CD4-positive, alpha-beta memory T cell (primary cell): ENCODE measurements around the gene PRTN3. TPM values are rescaled to one million over a fixed set of nuclear protein-coding genes. Genes with fewer than 3 reads are reported as not detected.

ENCODE experiments used
- CTCF ChIA-PET: fragments of 350-600 bp; sonication (Branson Sonifier 250); formaldehyde crosslinking; loops from one replicate; lab custom pipeline; 2021; ENCODE audit warnings: inconsistent platforms; ENCODE audit not compliant: partially characterized antibody; lab: Charles Lee
- POLR2A ChIA-PET: fragments of 350-600 bp; sonication (Branson Sonifier 250); formaldehyde crosslinking; loops from one replicate; lab custom pipeline; 2021; ENCODE audit not compliant: partially characterized antibody; lab: Charles Lee
- DNase-seq, 5 donors: peaks; one replicate each; pipeline versions ENCODE4 v3.0.0 to v3.0.0-alpha.2; 2020 to 2022; ENCODE audit warnings: mixed read lengths in 1 of 5
- H3K27ac ChIP-seq: one replicate; pipeline ENCODE4 v1.7.0; 2013; ENCODE audit warnings: low read depth, low read length
- H3K27me3 ChIP-seq: 2 replicates; pipeline ENCODE4 v1.7.0; 2013; ENCODE audit warnings: mild to moderate bottlenecking, low read length, moderate library complexity; ENCODE audit not compliant: insufficient read depth
- H3K36me3 ChIP-seq: 2 replicates; pipeline ENCODE4 v1.7.0; 2013; ENCODE audit warnings: mild to moderate bottlenecking, low read length, moderate library complexity; ENCODE audit not compliant: insufficient read depth
- H3K4me1 ChIP-seq: 2 replicates; pipeline ENCODE4 v1.7.0; 2013; ENCODE audit warnings: mild to moderate bottlenecking, low read length, moderate library complexity; ENCODE audit not compliant: insufficient read depth
- H3K4me3 ChIP-seq, 2 donors: one replicate each; pipeline ENCODE4 v1.7.0; 2013; ENCODE audit warnings: low read length in 2 of 2, mild to moderate bottlenecking in 1 of 2
- H3K9me3 ChIP-seq, 2 donors: one replicate each; pipeline ENCODE4 v1.7.0; 2013; ENCODE audit warnings: low read length in 2 of 2, control low read depth in 1 of 2; ENCODE audit not compliant: control insufficient read depth in 1 of 2
- H3K27ac Mint-ChIP-seq, 7 donors: one replicate each; pipeline ENCODE4 v1.8.0; 2020 to 2021; ENCODE audit warnings: mixed read lengths in 7 of 7, mild to moderate bottlenecking in 6 of 7, inconsistent platforms in 3 of 7, moderate library complexity in 3 of 7
- H3K27me3 Mint-ChIP-seq, 2 donors: one replicate each; pipeline ENCODE4 v1.8.0; 2020 to 2021; ENCODE audit warnings: mixed read lengths in 2 of 2
- H3K36me3 Mint-ChIP-seq, 2 donors: one replicate each; pipeline ENCODE4 v1.8.0; 2020 to 2021; ENCODE audit warnings: mixed read lengths in 2 of 2, inconsistent platforms in 1 of 2, mild to moderate bottlenecking in 1 of 2
- H3K4me1 Mint-ChIP-seq, 4 donors: one replicate each; pipeline ENCODE4 v1.8.0; 2020 to 2021; ENCODE audit warnings: mixed read lengths in 4 of 4, mild to moderate bottlenecking in 1 of 4
- H3K4me3 Mint-ChIP-seq, 8 donors: one replicate each; pipeline ENCODE4 v1.8.0; 2020 to 2021; ENCODE audit warnings: mixed read lengths in 8 of 8, mild to moderate bottlenecking in 7 of 8, moderate library complexity in 6 of 8, inconsistent platforms in 3 of 8
- H3K9me3 Mint-ChIP-seq, 8 donors: one replicate each; pipeline ENCODE4 v1.8.0; 2020 to 2021; ENCODE audit warnings: mixed read lengths in 8 of 8, mild to moderate bottlenecking in 5 of 8, inconsistent platforms in 3 of 8, moderate library complexity in 1 of 8
- intact Hi-C: fragments of 100-400 bp; cut with micrococcal nuclease; formaldehyde crosslinking; loops from one replicate; pipeline ENCODE4 v1.15.1; 2023
- polyA plus RNA-seq, 2 donors: library from polyadenylated mRNA; unstranded; fragments of 300-500 nt; fragmentation: Illumina TruSeq; gene quantifications; one replicate each; pipeline ENCODE4 v1.2.3, GENCODE V29; 2021
- total RNA-seq, 2 experiments: library from RNA; stranded (reverse); gene quantifications; one replicate each; pipeline ENCODE4 v1.2.3, GENCODE V29; 2021

Gene PRTN3
- total and polyA plus RNA-seq, 4 experiments from 2014 or later = not detected

- no peak for DNase-seq
- no peak overlapping the region for H3K27ac ChIP-seq
- Mint-ChIP-seq H3K4me3 (no peak overlapping the region), H3K27ac (peak overlapping the region in 1 of 7 donors; percentile 85), H3K27me3 (no peaks in the 10 kb centered on the region), H3K9me3 (peaks cover 0 to 4% (median 0%) of the 10 kb centered on the region in 8 donors), H3K36me3 (peaks cover 21 to 49% of the 10 kb centered on the region in 2 donors), H3K4me1 (peaks cover 26 to 54% (median 40%) of the 10 kb centered on the region in 4 donors)
- no peaks in the 10 kb centered on the region for H3K9me3 ChIP-seq
- peaks cover 57% of the 10 kb centered on the region for H3K36me3 ChIP-seq
- intact Hi-C loops = no loop called here
- CTCF ChIA-PET = no interaction called here
- H3K27me3 ChIP-seq = no peaks in the 10 kb centered on the region
- H3K4me3 ChIP-seq = no peak overlapping the region
- POLR2A ChIA-PET = no interaction called here
- peaks cover 44% of the 10 kb centered on the region for H3K4me1 ChIP-seq
These were observed 36.2 kb upstream of the PRTN3 start for GRCh38 chr19:804419-805165.

GRCh38 chr19:805166-805551, 35.6 kb upstream of the PRTN3 start:
- H3K27me3 Mint-ChIP-seq = no peaks in the 10 kb centered on the region
- H3K4me3 Mint-ChIP-seq = no peak overlapping the region
- POLR2A ChIA-PET = no interaction called here
- intact Hi-C loops = no loop called here
- Histone ChIP-seq H3K4me3 (no peak overlapping the region), H3K9me3 (no peaks in the 10 kb centered on the region), H3K4me1 (peaks cover 38% of the 10 kb centered on the region), H3K27ac (no peak overlapping the region), H3K36me3 (peaks cover 63% of the 10 kb centered on the region), H3K27me3 (no peaks in the 10 kb centered on the region)
- H3K36me3 Mint-ChIP-seq = peaks cover 27 to 51% of the 10 kb centered on the region in 2 donors
- H3K9me3 Mint-ChIP-seq = peaks cover 0 to 4% (median 0%) of the 10 kb centered on the region in 8 donors
- H3K27ac Mint-ChIP-seq = peak overlapping the region in 1 of 7 donors; percentile 85
- H3K4me1 Mint-ChIP-seq = peaks cover 22 to 48% (median 35%) of the 10 kb centered on the region in 4 donors
- CTCF ChIA-PET = no interaction called here
- no peak for DNase-seq

- POLR2A ChIA-PET = no interaction called here
- H3K9me3 ChIP-seq = no peaks in the 10 kb centered on the region
- H3K36me3 Mint-ChIP-seq = peaks cover 27 to 51% of the 10 kb centered on the region in 2 donors
These were observed 34.9 kb upstream of the PRTN3 start for GRCh38 chr19:805600-806550.

GRCh38 chr19:806815-807421, 33.9 kb upstream of the PRTN3 start:
- Histone ChIP-seq H3K4me1 (peaks cover 21% of the 10 kb centered on the region), H3K4me3 (no peak overlapping the region), H3K36me3 (peaks cover 74% of the 10 kb centered on the region), H3K27me3 (no peaks in the 10 kb centered on the region), H3K9me3 (no peaks in the 10 kb centered on the region), H3K27ac (no peak overlapping the region)
- Mint-ChIP-seq H3K27me3 (no peaks in the 10 kb centered on the region), H3K27ac (peak overlapping the region in 2 of 7 donors; percentile 73 to 82), H3K4me3 (peak overlapping the region in 2 of 8 donors; percentile 15 to 43), H3K4me1 (peaks cover 15 to 32% (median 23%) of the 10 kb centered on the region in 4 donors), H3K36me3 (peaks cover 34 to 51% of the 10 kb centered on the region in 2 donors), H3K9me3 (peaks cover 0 to 4% (median 0%) of the 10 kb centered on the region in 8 donors)
- intact Hi-C loops = no loop called here
- ChIA-PET CTCF (interaction anchor here (1.1 kb wide), 1 partner anchor 57 kb away, joined by 3 read pairs; no protein-coding TSS in a partner anchor), POLR2A (no interaction called here)
- no peak for DNase-seq

More at GRCh38 chr19:805600-806550, 34.9 kb upstream of the PRTN3 start:
- DNase-seq = no peak
- H3K9me3 Mint-ChIP-seq = peaks cover 0 to 4% (median 0%) of the 10 kb centered on the region in 8 donors
- Histone ChIP-seq H3K4me3 (no peak overlapping the region), H3K27ac (no peak overlapping the region), H3K27me3 (no peaks in the 10 kb centered on the region), H3K36me3 (peaks cover 70% of the 10 kb centered on the region), H3K4me1 (peaks cover 31% of the 10 kb centered on the region)
- peaks cover 17 to 42% (median 29%) of the 10 kb centered on the region in 4 donors for H3K4me1 Mint-ChIP-seq
- H3K27me3 Mint-ChIP-seq = no peaks in the 10 kb centered on the region
- intact Hi-C loops = no loop called here
- no peak overlapping the region for H3K27ac Mint-ChIP-seq
- no peak overlapping the region for H3K4me3 Mint-ChIP-seq
- CTCF ChIA-PET = interaction anchor here (1.1 kb wide), 1 partner anchor 58 kb away, joined by 3 read pairs; no protein-coding TSS in a partner anchor

- Mint-ChIP-seq H3K36me3 (peaks cover 31 to 47% of the 10 kb centered on the region in 2 donors), H3K9me3 (peaks cover 0 to 6% (median 0%) of the 10 kb centered on the region in 8 donors), H3K4me3 (peak overlapping the region in 3 of 8 donors; percentile 15 to 55 (median 43)), H3K4me1 (peaks cover 9 to 23% (median 16%) of the 10 kb centered on the region in 4 donors), H3K27ac (peak overlapping the region in 3 of 7 donors; percentile 49 to 82 (median 73)), H3K27me3 (no peaks in the 10 kb centered on the region)
- POLR2A ChIA-PET = interaction anchor here (1.4 kb wide), 1 partner anchor 8 kb away, joined by 6 read pairs; no protein-coding TSS in a partner anchor
- Histone ChIP-seq H3K4me1 (peaks cover 12% of the 10 kb centered on the region), H3K27ac (no peak overlapping the region), H3K9me3 (no peaks in the 10 kb centered on the region), H3K27me3 (no peaks in the 10 kb centered on the region), H3K36me3 (peaks cover 74% of the 10 kb centered on the region), H3K4me3 (no peak overlapping the region)
- intact Hi-C loops = no loop called here
- no peak for DNase-seq
- CTCF ChIA-PET = no interaction called here
These were observed 33.0 kb upstream of the PRTN3 start for GRCh38 chr19:807627-808422.

- POLR2A ChIA-PET = interaction anchor here (1.4 kb wide), 1 partner anchor 9 kb away, joined by 6 read pairs; no protein-coding TSS in a partner anchor
- no peak for DNase-seq
- Mint-ChIP-seq H3K27ac (peak overlapping the region in 1 of 7 donors; percentile 24), H3K27me3 (no peaks in the 10 kb centered on the region), H3K36me3 (peaks cover 31 to 43% of the 10 kb centered on the region in 2 donors), H3K4me3 (no peak overlapping the region), H3K4me1 (peaks cover 9 to 17% (median 13%) of the 10 kb centered on the region in 4 donors), H3K9me3 (peaks cover 0 to 6% (median 0%) of the 10 kb centered on the region in 8 donors)
- peaks cover 6% of the 10 kb centered on the region for H3K4me1 ChIP-seq
- H3K4me3 ChIP-seq = no peak overlapping the region
- no peak overlapping the region for H3K27ac ChIP-seq
- H3K27me3 ChIP-seq = no peaks in the 10 kb centered on the region
- H3K9me3 ChIP-seq = no peaks in the 10 kb centered on the region
- CTCF ChIA-PET = interaction anchor here (0.8 kb wide), 1 partner anchor 325 kb away, joined by 3 read pairs; no protein-coding TSS in a partner anchor
- intact Hi-C loops = no loop called here
- peaks cover 70% of the 10 kb centered on the region for H3K36me3 ChIP-seq
These were observed 32.4 kb upstream of the PRTN3 start for GRCh38 chr19:808423-808775.
